ENCODE measurements around the gene REPIN1.

DNA sequence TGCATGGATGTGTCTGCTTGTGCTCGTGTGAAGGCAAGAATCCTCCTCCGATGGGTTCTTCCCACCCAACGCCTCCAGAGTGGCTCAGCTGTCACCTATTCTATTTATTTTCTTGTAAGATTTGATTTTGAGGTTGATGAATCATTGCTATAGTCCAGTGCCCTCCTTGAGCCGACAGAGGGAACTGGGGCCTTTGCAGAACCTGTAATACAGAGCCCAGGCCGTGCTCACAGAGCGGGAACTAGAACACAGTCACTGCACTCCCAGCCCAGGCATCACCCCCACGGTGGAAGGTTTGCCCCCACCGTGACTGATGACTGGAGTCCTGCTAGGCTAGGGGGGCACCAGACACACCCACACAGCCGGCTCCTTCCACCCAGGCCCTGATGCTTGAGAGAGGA is 29.2 kb upstream of the REPIN1 start:
- TF ChIP-seq, protein P1, sequence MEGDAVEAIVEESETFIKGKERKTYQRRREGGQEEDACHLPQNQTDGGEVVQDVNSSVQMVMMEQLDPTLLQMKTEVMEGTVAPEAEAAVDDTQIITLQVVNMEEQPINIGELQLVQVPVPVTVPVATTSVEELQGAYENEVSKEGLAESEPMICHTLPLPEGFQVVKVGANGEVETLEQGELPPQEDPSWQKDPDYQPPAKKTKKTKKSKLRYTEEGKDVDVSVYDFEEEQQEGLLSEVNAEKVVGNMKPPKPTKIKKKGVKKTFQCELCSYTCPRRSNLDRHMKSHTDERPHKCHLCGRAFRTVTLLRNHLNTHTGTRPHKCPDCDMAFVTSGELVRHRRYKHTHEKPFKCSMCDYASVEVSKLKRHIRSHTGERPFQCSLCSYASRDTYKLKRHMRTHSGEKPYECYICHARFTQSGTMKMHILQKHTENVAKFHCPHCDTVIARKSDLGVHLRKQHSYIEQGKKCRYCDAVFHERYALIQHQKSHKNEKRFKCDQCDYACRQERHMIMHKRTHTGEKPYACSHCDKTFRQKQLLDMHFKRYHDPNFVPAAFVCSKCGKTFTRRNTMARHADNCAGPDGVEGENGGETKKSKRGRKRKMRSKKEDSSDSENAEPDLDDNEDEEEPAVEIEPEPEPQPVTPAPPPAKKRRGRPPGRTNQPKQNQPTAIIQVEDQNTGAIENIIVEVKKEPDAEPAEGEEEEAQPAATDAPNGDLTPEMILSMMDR (conservative IDR thresholded peaks at IDR 0.05; ENCODE audit: low read depth, low read length) = no peak
- no peak for TF ChIP-seq EZH2 (IDR thresholded peaks at IDR 0.05; ENCODE audit: borderline replicate concordance, low read depth, low read length, poor library complexity, severe bottlenecking)

Data from A673 (cell line).